Calu3 (cell line): ENCODE results near the gene LARGE1. TPM values are rescaled to one million over a fixed set of nuclear protein-coding genes. Genes with fewer than 3 reads are reported as not detected.

ENCODE experiments used
- BruUV-seq: library from RNA; stranded (reverse); fragments of 400-500 nt; replicated peaks from 2 replicates; lab custom pipeline; 2021; lab: Mats Ljungman, UMichigan
- CTCF ChIA-PET: fragments of 300-600 bp; sonication (Branson Sonifier 250); formaldehyde crosslinking; loops from one replicate; lab custom pipeline; 2022; ENCODE audit warnings: antibody characterized with exemption; lab: Charles Lee
- DNase-seq: peaks from one replicate; pipeline ENCODE4 v3.0.0; 2022
- H3K27ac Mint-ChIP-seq: one replicate; pipeline ENCODE4 v1.8.0; 2022; ENCODE audit warnings: mixed read lengths; ENCODE audit not compliant: unreplicated experiment
- H3K27me3 Mint-ChIP-seq: one replicate; pipeline ENCODE4 v1.8.0; 2022; ENCODE audit warnings: mixed read lengths; ENCODE audit not compliant: unreplicated experiment
- H3K36me3 Mint-ChIP-seq: one replicate; pipeline ENCODE4 v1.8.0; 2022; ENCODE audit warnings: mild to moderate bottlenecking, moderate library complexity, mixed read lengths; ENCODE audit not compliant: insufficient read depth, unreplicated experiment
- H3K4me1 Mint-ChIP-seq: one replicate; pipeline ENCODE4 v1.8.0; 2022; ENCODE audit warnings: mild to moderate bottlenecking, low read depth, mixed read lengths; ENCODE audit not compliant: unreplicated experiment
- H3K4me3 Mint-ChIP-seq: one replicate; pipeline ENCODE4 v1.8.0; 2022; ENCODE audit warnings: mild to moderate bottlenecking, low read depth, moderate library complexity, mixed read lengths; ENCODE audit not compliant: unreplicated experiment
- H3K9me3 Mint-ChIP-seq: one replicate; pipeline ENCODE4 v1.8.0; 2022; ENCODE audit warnings: low read depth, mixed read lengths; ENCODE audit not compliant: unreplicated experiment
- CTCF ChIP-seq: fragments of 200-600 bp; IDR thresholded peaks from one replicate; pipeline ENCODE4 v1.8.0; 2022; ENCODE audit warnings: antibody characterized with exemption; ENCODE audit not compliant: unreplicated experiment
- intact Hi-C: fragments of 100-400 bp; cut with micrococcal nuclease; formaldehyde crosslinking; loops from one replicate; pipeline ENCODE4 v1.10.0; 2022; ENCODE audit not compliant: unreplicated experiment
- total RNA-seq: library from RNA; stranded (reverse); gene quantifications from 2 replicates; pipeline ENCODE4 v1.2.3, GENCODE V29; 2022

Gene LARGE1
- total RNA-seq, 1 experiment from 2014 or later, result 11.6 TPM

GRCh38 chr22:33300165-33300564 is 620.1 kb downstream of the LARGE1 start:
- no peak for DNase-seq
- no TSS peak for BruUV-seq
- intact Hi-C loops, result loop anchor here (5.0 kb wide), 1 partner anchor 167 kb away; no protein-coding TSS in a partner anchor
- H3K4me1 Mint-ChIP-seq, result peaks cover 10% of the 10 kb centered on the region
- H3K9me3 Mint-ChIP-seq, result no peaks in the 10 kb centered on the region
- H3K27me3 Mint-ChIP-seq, result no peaks in the 10 kb centered on the region
- H3K4me3 Mint-ChIP-seq, result no peak overlapping the region
- CTCF ChIA-PET, result no interaction called here
- TF ChIP-seq CTCF, result no peak
- H3K36me3 Mint-ChIP-seq, result no peaks in the 10 kb centered on the region
- no peak overlapping the region for H3K27ac Mint-ChIP-seq

- Mint-ChIP-seq H3K4me1 (peaks cover 10% of the 10 kb centered on the region), H3K36me3 (no peaks in the 10 kb centered on the region), H3K27me3 (no peaks in the 10 kb centered on the region), H3K4me3 (no peak overlapping the region), H3K9me3 (no peaks in the 10 kb centered on the region), H3K27ac (no peak overlapping the region)
- TF ChIP-seq CTCF, result no peak
- CTCF ChIA-PET, result interaction anchor here (0.7 kb wide), 1 partner anchor 677 kb away, joined by 8 read pairs; no protein-coding TSS in a partner anchor
- BruUV-seq, result no TSS peak
- intact Hi-C loops, result no loop called here
- no peak for DNase-seq
Observed at GRCh38 chr22:33299245-33299956, 620.9 kb downstream of the LARGE1 start.

GRCh38 chr22:33296941-33297340 is 623.3 kb downstream of the LARGE1 start:
- BruUV-seq, result no TSS peak
- Mint-ChIP-seq H3K36me3 (peaks cover 5% of the 10 kb centered on the region), H3K4me1 (peaks cover under 1% of the 10 kb centered on the region), H3K4me3 (no peak overlapping the region), H3K27ac (no peak overlapping the region), H3K9me3 (no peaks in the 10 kb centered on the region), H3K27me3 (peaks cover 12% of the 10 kb centered on the region)
- no peak for TF ChIP-seq CTCF
- DNase-seq, result no peak
- intact Hi-C loops, result no loop called here
- CTCF ChIA-PET, result no interaction called here

- Mint-ChIP-seq H3K4me1 (no peaks in the 10 kb centered on the region), H3K9me3 (no peaks in the 10 kb centered on the region), H3K4me3 (no peak overlapping the region), H3K27ac (no peak overlapping the region), H3K27me3 (no peaks in the 10 kb centered on the region), H3K36me3 (peaks cover 5% of the 10 kb centered on the region)
- no TSS peak for BruUV-seq
- intact Hi-C loops, result no loop called here
- CTCF ChIA-PET, result interaction anchor here (0.5 kb wide), 1 partner anchor 363 kb away, joined by 3 read pairs; no protein-coding TSS in a partner anchor
- no peak for TF ChIP-seq CTCF
- no peak for DNase-seq
Observed at GRCh38 chr22:33288078-33288477, 632.2 kb downstream of the LARGE1 start.
